ENCODE results near the gene GFER.
"Not testable (repeated sequence)": the region's sequence is repeated elsewhere in the genome, so short reads cannot be mapped to it uniquely, and the experiment has no call there.

Gene GFER

GRCh38 chr16:2026461-2027023 is 42.5 kb downstream of the GFER start, which contains the start of gene NHERF2:
Gene NHERF2 (plus strand): TSS chr16:2026902. CDS start chr16:2027006, 104 bp downstream.
- no peak for DNase-seq (ENCODE audit: low read depth in 2 of 2)

GRCh38 chr16:2027024-2028010 is 43.3 kb downstream of the GFER start:
- no peak for DNase-seq (ENCODE audit: low read depth in 2 of 2)

- DNase-seq (ENCODE audit: low read depth in 2 of 2) = no peak
These were observed 44.2 kb downstream of the GFER start for GRCh38 chr16:2028146-2028545.

- DNase-seq (ENCODE audit: low read depth in 2 of 2) = no peak
These were observed 44.7 kb downstream of the GFER start for GRCh38 chr16:2028620-2029220.

GRCh38 chr16:2029350-2029749 is 45.4 kb downstream of the GFER start:
- no peak for DNase-seq (ENCODE audit: low read depth in 2 of 2)

GRCh38 chr16:2030036-2030435 is 46.0 kb downstream of the GFER start:
- no peak for DNase-seq (ENCODE audit: low read depth in 2 of 2)

GRCh38 chr16:2031081-2031577 is 47.1 kb downstream of the GFER start:
- no peak for DNase-seq (ENCODE audit: low read depth in 2 of 2)

- no peak for DNase-seq (ENCODE audit: low read depth in 2 of 2)
These were observed 48.5 kb downstream of the GFER start for GRCh38 chr16:2032285-2033056.

- no peak for DNase-seq (ENCODE audit: low read depth in 2 of 2)
These were observed 49.3 kb downstream of the GFER start for GRCh38 chr16:2033057-2033908.

- not testable (repeated sequence) for DNase-seq (ENCODE audit: low read depth in 2 of 2)
These were observed 50.1 kb downstream of the GFER start for GRCh38 chr16:2033909-2034695.

GRCh38 chr16:2034696-2035430 is 50.9 kb downstream of the GFER start:
- no peak for DNase-seq (ENCODE audit: low read depth in 2 of 2)

GRCh38 chr16:2035431-2036199 is 51.6 kb downstream of the GFER start:
- no peak for DNase-seq (ENCODE audit: low read depth in 2 of 2)

- no peak for DNase-seq (ENCODE audit: low read depth in 2 of 2)
These were observed 52.4 kb downstream of the GFER start for GRCh38 chr16:2036200-2036966.

GRCh38 chr16:2037115-2037514 is 53.1 kb downstream of the GFER start:
- DNase-seq (ENCODE audit: low read depth in 2 of 2) = no peak

Measured in activated CD8-positive, alpha-beta memory T cell treated with anti-CD3 and anti-CD28 coated beads for 4 hours (primary cell).